A549 (cell line): Measurements from ENCODE around the gene SLC24A3.

Experiments used
- CEBPB ChIP-seq, 2 experiments: fragments of >200 bp in 1 of 2; sonication (Bioruptor Twin) in 1 of 2; formaldehyde crosslinking in 1 of 2; IDR thresholded peaks; 2 replicates each; pipeline ENCODE4 v1.6.1; 2012 to 2016
- ESRRA ChIP-seq: fragments of 150-350 bp; IDR thresholded peaks from 2 replicates; pipeline ENCODE4 v1.6.1; 2014; ENCODE audit warnings: mild to moderate bottlenecking, low read length, borderline replicate concordance
- JUN ChIP-seq, 2 experiments: fragments of >200 bp; sonication (Bioruptor Twin); formaldehyde crosslinking; IDR thresholded peaks; 2 replicates in 1 of 2; 3 replicates in 1 of 2; pipeline ENCODE4 v1.6.1; 2016 to 2017
- TF ChIP-seq, protein P1 (sequence below): fragments of 200-600 bp; sonication (generic); IDR thresholded peaks from 2 replicates; pipeline ENCODE4 v1.6.1; 2016; ENCODE audit warnings: antibody characterized with exemption, mild to moderate bottlenecking, moderate library complexity
- TF ChIP-seq, protein P2 (sequence below): fragments of >200 bp; sonication (Bioruptor Twin); formaldehyde crosslinking; IDR thresholded peaks from 3 replicates; pipeline ENCODE4 v1.5.1; 2016

DNA sequence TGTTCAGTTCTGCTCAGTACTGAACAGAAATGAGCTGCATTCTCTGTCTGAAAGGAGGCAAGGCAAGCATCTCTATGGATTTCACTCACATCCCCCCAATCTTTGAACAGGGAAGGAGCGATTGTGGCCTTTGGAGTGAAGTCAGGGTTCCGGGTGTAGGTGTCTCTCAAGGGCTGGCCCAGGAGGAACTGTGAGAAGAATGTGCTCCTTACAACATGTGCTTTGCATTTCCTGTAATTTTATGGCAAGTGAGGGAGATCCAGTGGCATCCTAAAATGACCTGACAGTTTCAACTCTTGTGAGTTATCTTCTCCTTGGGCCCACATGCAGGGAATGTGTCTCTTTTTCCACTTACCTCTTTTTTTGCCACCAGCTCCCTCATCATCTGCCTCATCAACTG, 482.6 kb downstream of the SLC24A3 start:
- no peak for TF ChIP-seq CEBPB (IDR thresholded peaks at IDR 0.05)
- TF ChIP-seq ESRRA, result no peak
- TF ChIP-seq, protein P1, sequence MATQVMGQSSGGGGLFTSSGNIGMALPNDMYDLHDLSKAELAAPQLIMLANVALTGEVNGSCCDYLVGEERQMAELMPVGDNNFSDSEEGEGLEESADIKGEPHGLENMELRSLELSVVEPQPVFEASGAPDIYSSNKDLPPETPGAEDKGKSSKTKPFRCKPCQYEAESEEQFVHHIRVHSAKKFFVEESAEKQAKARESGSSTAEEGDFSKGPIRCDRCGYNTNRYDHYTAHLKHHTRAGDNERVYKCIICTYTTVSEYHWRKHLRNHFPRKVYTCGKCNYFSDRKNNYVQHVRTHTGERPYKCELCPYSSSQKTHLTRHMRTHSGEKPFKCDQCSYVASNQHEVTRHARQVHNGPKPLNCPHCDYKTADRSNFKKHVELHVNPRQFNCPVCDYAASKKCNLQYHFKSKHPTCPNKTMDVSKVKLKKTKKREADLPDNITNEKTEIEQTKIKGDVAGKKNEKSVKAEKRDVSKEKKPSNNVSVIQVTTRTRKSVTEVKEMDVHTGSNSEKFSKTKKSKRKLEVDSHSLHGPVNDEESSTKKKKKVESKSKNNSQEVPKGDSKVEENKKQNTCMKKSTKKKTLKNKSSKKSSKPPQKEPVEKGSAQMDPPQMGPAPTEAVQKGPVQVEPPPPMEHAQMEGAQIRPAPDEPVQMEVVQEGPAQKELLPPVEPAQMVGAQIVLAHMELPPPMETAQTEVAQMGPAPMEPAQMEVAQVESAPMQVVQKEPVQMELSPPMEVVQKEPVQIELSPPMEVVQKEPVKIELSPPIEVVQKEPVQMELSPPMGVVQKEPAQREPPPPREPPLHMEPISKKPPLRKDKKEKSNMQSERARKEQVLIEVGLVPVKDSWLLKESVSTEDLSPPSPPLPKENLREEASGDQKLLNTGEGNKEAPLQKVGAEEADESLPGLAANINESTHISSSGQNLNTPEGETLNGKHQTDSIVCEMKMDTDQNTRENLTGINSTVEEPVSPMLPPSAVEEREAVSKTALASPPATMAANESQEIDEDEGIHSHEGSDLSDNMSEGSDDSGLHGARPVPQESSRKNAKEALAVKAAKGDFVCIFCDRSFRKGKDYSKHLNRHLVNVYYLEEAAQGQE, result no peak
- TF ChIP-seq, protein P2, sequence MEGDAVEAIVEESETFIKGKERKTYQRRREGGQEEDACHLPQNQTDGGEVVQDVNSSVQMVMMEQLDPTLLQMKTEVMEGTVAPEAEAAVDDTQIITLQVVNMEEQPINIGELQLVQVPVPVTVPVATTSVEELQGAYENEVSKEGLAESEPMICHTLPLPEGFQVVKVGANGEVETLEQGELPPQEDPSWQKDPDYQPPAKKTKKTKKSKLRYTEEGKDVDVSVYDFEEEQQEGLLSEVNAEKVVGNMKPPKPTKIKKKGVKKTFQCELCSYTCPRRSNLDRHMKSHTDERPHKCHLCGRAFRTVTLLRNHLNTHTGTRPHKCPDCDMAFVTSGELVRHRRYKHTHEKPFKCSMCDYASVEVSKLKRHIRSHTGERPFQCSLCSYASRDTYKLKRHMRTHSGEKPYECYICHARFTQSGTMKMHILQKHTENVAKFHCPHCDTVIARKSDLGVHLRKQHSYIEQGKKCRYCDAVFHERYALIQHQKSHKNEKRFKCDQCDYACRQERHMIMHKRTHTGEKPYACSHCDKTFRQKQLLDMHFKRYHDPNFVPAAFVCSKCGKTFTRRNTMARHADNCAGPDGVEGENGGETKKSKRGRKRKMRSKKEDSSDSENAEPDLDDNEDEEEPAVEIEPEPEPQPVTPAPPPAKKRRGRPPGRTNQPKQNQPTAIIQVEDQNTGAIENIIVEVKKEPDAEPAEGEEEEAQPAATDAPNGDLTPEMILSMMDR, result no peak
- no peak for TF ChIP-seq JUN (IDR thresholded peaks at IDR 0.05)
